ENCODE data around the gene SLC16A11.
"Not testable (repeated sequence)": the region's sequence is repeated elsewhere in the genome, so short reads cannot be mapped to it uniquely, and the experiment has no call there.

SLC16A11 gene

DNA sequence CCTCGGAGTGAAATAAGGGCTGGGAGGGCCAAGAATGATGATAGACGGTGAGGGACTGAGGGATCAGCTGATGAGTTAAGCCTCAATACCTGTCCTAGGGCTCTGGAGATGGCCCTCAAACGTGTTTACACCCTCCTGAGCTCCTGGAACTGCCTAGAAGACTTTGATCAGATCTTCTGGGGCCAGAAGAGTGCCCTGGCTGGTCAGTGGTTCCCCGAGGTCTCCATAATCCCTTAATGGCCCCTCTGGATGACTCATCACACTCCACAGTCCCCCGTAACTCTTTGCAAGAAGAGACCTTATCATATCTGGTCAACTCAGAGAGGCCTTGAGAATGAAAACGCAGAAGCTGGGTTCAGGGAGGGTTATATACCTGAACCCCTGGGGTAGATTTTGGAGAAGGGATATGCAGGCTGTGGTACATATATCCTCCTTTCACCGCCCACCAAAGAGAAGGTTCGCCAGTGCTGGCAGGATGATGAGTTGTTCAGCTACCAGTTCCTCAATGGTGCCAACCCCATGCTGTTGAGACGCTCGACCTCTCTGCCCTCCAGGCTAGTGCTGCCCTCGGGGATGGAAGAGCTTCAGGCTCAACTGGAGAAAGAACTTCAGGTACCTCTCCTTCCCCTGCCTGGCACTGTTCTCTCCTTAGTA lies 44.9 kb downstream of the SLC16A11 start:
- Mint-ChIP-seq H3K9me3 (no peaks in the 10 kb centered on the region), H3K4me3 (no peak overlapping the region), H3K27ac (no peak overlapping the region), H3K27me3 (ENCODE audit: low read depth) (no peaks in the 10 kb centered on the region), H3K4me1 (ENCODE audit: low read depth) (peaks cover 3% of the 10 kb centered on the region), H3K36me3 (ENCODE audit: low read depth) (peaks cover 36% of the 10 kb centered on the region)
- no peak for DNase-seq (ENCODE audit: low spot score)

DNA sequence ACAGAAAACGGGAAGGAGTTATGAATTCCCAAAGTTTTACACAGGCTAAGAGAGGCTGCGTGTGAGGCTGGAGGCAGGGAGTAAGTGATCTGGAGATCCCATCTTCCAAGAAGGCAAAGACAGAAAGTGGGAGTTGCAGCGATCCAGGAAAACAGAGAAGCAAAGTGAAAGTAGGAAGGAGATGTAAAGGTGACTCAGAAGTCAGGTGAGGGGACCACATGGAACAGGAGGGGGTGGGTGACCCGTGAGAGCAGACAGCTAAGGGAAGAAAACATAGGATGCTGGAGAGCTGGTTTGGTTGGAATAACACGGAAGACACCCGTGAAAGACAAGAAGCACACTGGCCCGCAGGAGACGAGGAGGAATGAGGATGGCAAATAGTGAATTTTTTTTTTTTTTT lies 46.7 kb downstream of the SLC16A11 start:
- Mint-ChIP-seq H3K9me3 (no peaks in the 10 kb centered on the region), H3K4me3 (no peak overlapping the region), H3K27me3 (ENCODE audit: low read depth) (no peaks in the 10 kb centered on the region), H3K36me3 (ENCODE audit: low read depth) (peaks cover 33% of the 10 kb centered on the region), H3K27ac (no peak overlapping the region), H3K4me1 (ENCODE audit: low read depth) (peaks cover 3% of the 10 kb centered on the region)
- DNase-seq (ENCODE audit: low spot score): no peak

DNA sequence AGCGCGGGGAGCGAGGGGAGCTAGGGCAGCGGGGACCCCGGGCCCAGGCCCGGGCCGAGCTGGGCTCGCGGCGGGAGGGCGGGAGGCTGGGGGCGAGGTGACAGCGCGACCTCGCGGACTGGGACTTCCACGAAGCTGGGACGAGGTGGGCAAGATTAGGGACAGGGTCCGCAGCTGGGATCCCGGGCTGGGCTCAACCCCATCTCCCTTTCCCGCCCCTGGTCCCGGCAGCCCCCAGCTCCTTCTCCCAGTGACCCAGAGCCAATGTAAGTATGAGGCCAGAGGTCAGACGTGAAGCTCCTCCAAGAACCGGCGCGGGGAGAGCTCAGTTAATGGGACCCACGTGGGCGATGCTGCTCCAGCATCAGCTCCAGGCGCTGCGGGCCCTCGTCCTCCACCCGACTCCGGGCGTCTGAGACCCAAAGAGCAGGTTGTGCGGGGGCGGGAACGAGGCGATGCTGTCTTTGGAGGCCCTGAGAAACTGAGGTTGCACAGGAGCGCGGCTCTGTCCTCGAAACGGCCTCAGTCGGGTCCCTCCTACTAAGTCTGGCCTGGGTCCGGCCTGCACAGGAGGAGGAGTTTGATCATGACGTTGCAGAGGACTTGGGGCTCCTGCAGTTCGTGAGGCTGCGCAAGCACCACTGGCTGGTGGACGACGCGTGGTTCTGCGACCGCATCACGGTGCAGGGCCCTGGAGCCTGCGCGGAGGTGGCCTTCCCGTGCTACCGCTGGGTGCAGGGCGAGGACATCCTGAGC lies 47.5 kb downstream of the SLC16A11 start:
- H3K36me3 Mint-ChIP-seq (ENCODE audit: low read depth): peaks cover 27% of the 10 kb centered on the region
- no peak for DNase-seq (ENCODE audit: low spot score)
- H3K4me3 Mint-ChIP-seq: no peak overlapping the region
- H3K27me3 Mint-ChIP-seq (ENCODE audit: low read depth): no peaks in the 10 kb centered on the region
- no peak overlapping the region for H3K27ac Mint-ChIP-seq
- H3K4me1 Mint-ChIP-seq (ENCODE audit: low read depth): peaks cover 1% of the 10 kb centered on the region
- no peaks in the 10 kb centered on the region for H3K9me3 Mint-ChIP-seq

DNA sequence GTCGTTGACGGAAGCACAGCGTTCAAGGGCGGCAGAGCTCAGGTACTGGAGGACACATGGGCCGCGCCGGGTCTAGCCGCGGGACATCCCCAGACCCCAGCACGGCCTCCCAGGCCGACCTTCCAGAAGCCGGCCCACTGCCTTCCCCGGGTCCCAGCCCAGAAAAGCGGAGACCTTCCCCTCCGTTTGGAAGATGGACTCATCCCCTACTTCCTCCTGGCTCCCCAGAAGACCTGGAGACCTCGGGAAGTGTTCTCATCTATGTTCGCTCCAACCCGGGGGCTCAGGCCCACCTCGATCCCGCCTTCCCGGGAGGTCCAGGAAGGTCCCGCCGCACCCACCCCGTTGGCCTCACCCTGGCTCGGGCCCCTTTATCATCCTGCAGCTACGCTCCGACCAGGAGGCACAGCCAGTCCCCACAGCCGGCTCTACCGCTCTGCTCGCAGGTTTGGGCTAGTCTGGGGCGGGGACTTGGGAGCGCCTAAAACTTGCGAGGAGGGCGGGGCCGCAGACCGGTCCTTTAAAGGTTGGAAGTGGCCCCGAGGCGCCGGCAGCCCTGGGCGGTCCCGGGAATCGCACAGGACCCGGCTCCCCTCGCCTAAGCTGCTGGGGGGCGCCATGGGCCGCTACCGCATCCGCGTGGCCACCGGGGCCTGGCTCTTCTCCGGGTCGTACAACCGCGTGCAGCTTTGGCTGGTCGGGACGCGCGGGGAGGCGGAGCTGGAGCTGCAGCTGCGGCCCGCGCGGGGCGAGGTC lies 48.2 kb downstream of the SLC16A11 start, which contains the start of gene ALOX12:
Gene ALOX12, plus strand, starts transcription at position 550 of the 756 bp plus-strand sequence. Its CDS starts 69 bp downstream, at position 619.
- Mint-ChIP-seq H3K4me3 (no peak within 1 kb of the TSS), H3K36me3 (ENCODE audit: low read depth) (peaks cover 22% of the 10 kb centered on the region), H3K4me1 (ENCODE audit: low read depth) (peaks cover 1% of the 10 kb centered on the region), H3K27me3 (ENCODE audit: low read depth) (no peaks in the 10 kb centered on the region), H3K9me3 (no peaks in the 10 kb centered on the region), H3K27ac (no peak within 1 kb of the TSS)
- no peak for DNase-seq (ENCODE audit: low spot score)

DNA sequence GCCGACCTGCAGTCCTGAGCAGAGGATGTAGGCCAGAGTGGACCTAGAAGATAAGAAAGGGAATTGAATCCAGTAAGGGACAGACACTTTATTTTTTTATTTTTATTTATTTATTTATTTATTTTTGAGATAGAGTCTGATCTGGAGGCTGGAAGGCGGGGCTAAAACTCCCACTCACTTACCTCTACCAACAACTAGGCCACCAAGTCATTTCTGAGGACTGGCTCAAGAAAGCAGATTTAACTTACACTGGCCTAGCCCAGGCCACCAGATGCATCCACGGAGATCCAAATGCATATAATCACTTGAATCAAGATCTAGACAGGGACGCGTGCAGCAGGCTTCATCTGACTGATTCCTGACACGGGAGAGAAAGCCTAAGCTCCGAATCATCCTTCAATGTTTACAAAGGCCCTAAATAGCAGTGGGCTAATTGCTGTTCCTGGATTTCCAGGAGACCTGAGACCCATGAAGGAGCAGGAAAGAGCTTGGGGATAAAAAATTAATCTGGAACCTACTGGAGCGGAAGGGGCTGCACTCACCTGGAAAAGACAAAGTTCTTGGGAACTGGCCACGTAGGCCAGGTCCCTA lies 49.1 kb downstream of the SLC16A11 start:
- Mint-ChIP-seq H3K27ac (no peak overlapping the region), H3K4me1 (ENCODE audit: low read depth) (peaks cover 1% of the 10 kb centered on the region), H3K27me3 (ENCODE audit: low read depth) (no peaks in the 10 kb centered on the region), H3K36me3 (ENCODE audit: low read depth) (peaks cover 19% of the 10 kb centered on the region), H3K9me3 (no peaks in the 10 kb centered on the region), H3K4me3 (no peak overlapping the region)
- DNase-seq (ENCODE audit: low spot score): no peak

DNA sequence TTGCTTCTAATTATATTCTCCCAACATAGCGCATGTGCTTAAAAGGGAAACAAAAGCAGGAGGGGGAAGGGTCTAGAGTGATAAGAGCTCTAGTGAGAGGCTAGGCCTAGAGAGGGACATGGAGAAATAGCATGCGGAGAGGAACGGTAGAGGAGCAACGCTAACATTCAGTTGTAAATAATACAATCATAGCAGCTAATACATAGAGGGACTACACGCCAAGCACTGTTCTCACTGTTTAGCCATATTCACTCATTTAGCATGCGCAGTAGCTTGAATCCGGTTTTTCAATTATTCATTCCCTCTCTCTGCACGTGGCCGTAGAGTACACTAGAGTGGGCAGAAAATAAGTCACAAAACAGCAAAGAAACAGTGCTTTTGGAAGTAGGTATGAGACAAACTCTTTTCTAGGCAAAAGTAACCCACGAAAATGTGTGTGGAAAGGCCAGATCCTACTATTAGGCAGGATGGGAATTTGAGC lies 49.7 kb downstream of the SLC16A11 start:
- no peaks in the 10 kb centered on the region for H3K27me3 Mint-ChIP-seq (ENCODE audit: low read depth)
- H3K36me3 Mint-ChIP-seq (ENCODE audit: low read depth): peaks cover 18% of the 10 kb centered on the region
- no peak for DNase-seq (ENCODE audit: low spot score)
- peaks cover 1% of the 10 kb centered on the region for H3K4me1 Mint-ChIP-seq (ENCODE audit: low read depth)
- H3K4me3 Mint-ChIP-seq: no peak overlapping the region
- H3K27ac Mint-ChIP-seq: no peak overlapping the region
- H3K9me3 Mint-ChIP-seq: no peaks in the 10 kb centered on the region

DNA sequence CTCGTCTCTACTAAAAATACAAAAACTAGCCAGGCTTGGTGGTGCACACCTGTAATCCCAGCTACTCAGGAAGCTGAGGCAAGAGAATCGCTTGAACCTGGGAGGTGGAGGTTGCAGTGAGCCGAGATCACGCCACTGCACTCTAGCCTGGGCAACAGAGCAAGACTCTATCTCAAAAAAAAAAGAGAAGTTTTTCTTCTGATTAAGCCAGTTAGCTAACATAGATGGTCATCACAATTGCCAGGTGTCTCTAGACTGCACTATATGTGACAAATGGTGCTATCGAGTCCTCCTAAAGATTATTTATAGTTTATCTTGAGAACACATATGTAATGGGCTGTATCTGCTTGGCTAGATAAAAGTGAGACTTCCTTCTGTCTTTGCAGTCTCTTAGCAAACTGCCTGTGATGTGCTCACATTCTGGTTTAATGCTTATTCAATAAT lies 50.3 kb downstream of the SLC16A11 start:
- not testable (repeated sequence) for H3K9me3 Mint-ChIP-seq; H3K27ac Mint-ChIP-seq; H3K4me3 Mint-ChIP-seq; DNase-seq (ENCODE audit: low spot score); H3K4me1 Mint-ChIP-seq (ENCODE audit: low read depth); H3K27me3 Mint-ChIP-seq (ENCODE audit: low read depth)
- H3K36me3 Mint-ChIP-seq (ENCODE audit: low read depth): peaks cover 17% of the 10 kb centered on the region
